Activated CD8-positive, alpha-beta T cell treated with anti-CD3 and anti-CD28 coated beads, Interleukin-2, amount 10 ng/mL, durations not matched to agents 7 days and 5 days (primary cell): ENCODE data around the gene BANP. TPM values are rescaled to one million over a fixed set of nuclear protein-coding genes. Genes with fewer than 3 reads are reported as not detected.
A peak's percentile ranks its signal among the peaks of the same experiment; 100 is the strongest.

Experiments
- ATAC-seq: fragments of 150-1000 bp; cut with Tn5 transposase; one replicate; pipeline ENCODE4 v1.10.0; 2021; ENCODE audit warnings: moderate library complexity
- CTCF ChIA-PET: fragments of 350-600 bp; sonication (Branson Sonifier 250); formaldehyde crosslinking; loops from one replicate; lab custom pipeline; 2021; ENCODE audit warnings: antibody characterized with exemption; lab: Charles Lee
- POLR2A ChIA-PET: fragments of 350-600 bp; sonication (Branson Sonifier 250); formaldehyde crosslinking; loops from one replicate; lab custom pipeline; 2021; ENCODE audit warnings: antibody characterized with exemption; lab: Charles Lee
- DNase-seq: peaks from one replicate; pipeline ENCODE4 v3.0.0-alpha.2; 2020
- H3K27ac Mint-ChIP-seq: one replicate; pipeline ENCODE4 v1.8.0; 2021; ENCODE audit warnings: mild to moderate bottlenecking, mixed read lengths
- H3K27me3 Mint-ChIP-seq: one replicate; pipeline ENCODE4 v1.8.0; 2021; ENCODE audit warnings: low read depth, mixed read lengths
- H3K36me3 Mint-ChIP-seq: one replicate; pipeline ENCODE4 v1.8.0; 2021; ENCODE audit warnings: low read depth, mixed read lengths
- H3K4me1 Mint-ChIP-seq: one replicate; pipeline ENCODE4 v1.8.0; 2021; ENCODE audit warnings: low read depth, mixed read lengths
- H3K4me3 Mint-ChIP-seq: one replicate; pipeline ENCODE4 v1.8.0; 2021; ENCODE audit warnings: mild to moderate bottlenecking, mixed read lengths
- H3K9me3 Mint-ChIP-seq: one replicate; pipeline ENCODE4 v1.8.0; 2022; ENCODE audit warnings: mixed read lengths; ENCODE audit not compliant: insufficient read depth
- total RNA-seq, 2 experiments: library from RNA; stranded (reverse); gene quantifications; one replicate each; pipeline ENCODE4 v1.2.3, GENCODE V29; 2021

The BANP gene
- total RNA-seq, 2 experiments from 2014 or later, result 34.1 to 39.8 TPM

- peaks cover 83% of the 10 kb centered on the region for H3K4me1 Mint-ChIP-seq
- no peaks in the 10 kb centered on the region for H3K9me3 Mint-ChIP-seq
- ChIA-PET CTCF (interaction anchor here (1.2 to 1.5 kb wide), 3 partner anchors 43 to 475 kb away, joined by 3 to 4 read pairs (median 4); no protein-coding TSS in a partner anchor), POLR2A (interaction anchor here (3.9 kb wide), 1 partner anchor 10 kb away, joined by 20 read pairs; the partner anchor contains the start of gene BANP)
- no peak for ATAC-seq
- no peak overlapping the region for H3K4me3 Mint-ChIP-seq
- DNase-seq, result no peak
- H3K36me3 Mint-ChIP-seq, result peaks cover 27% of the 10 kb centered on the region
- no peak overlapping the region for H3K27ac Mint-ChIP-seq
- no peaks in the 10 kb centered on the region for H3K27me3 Mint-ChIP-seq
Observed at GRCh38 chr16:87961623-87962022, 10.4 kb downstream of the BANP start.

GRCh38 chr16:87963400-87963799, 12.2 kb downstream of the BANP start:
- DNase-seq, result peak; percentile 76
- Mint-ChIP-seq H3K4me1 (peaks cover 72% of the 10 kb centered on the region), H3K27me3 (no peaks in the 10 kb centered on the region), H3K36me3 (peaks cover 11% of the 10 kb centered on the region), H3K9me3 (no peaks in the 10 kb centered on the region), H3K27ac (peak overlapping the region; percentile 82), H3K4me3 (no peak overlapping the region)
- ChIA-PET POLR2A (interaction anchor here (1.3 to 3.9 kb wide), 2 partner anchors 9 to 12 kb away, joined by 5 to 20 read pairs; partner anchors contain the start of gene BANP), CTCF (interaction anchor here (0.8 kb wide), 1 partner anchor 474 kb away, joined by 3 read pairs; no protein-coding TSS in a partner anchor)
- ATAC-seq, result peak; percentile 85

GRCh38 chr16:87964049-87964659, 12.9 kb downstream of the BANP start:
- no peaks in the 10 kb centered on the region for H3K9me3 Mint-ChIP-seq
- no peak for DNase-seq
- H3K36me3 Mint-ChIP-seq, result peaks cover 12% of the 10 kb centered on the region
- H3K4me1 Mint-ChIP-seq, result peaks cover 68% of the 10 kb centered on the region
- POLR2A ChIA-PET, result interaction anchor here (1.3 to 3.9 kb wide), 2 partner anchors 10 to 12 kb away, joined by 5 to 20 read pairs; partner anchors contain the start of gene BANP
- H3K4me3 Mint-ChIP-seq, result no peak overlapping the region
- no peaks in the 10 kb centered on the region for H3K27me3 Mint-ChIP-seq
- CTCF ChIA-PET, result interaction anchor here (0.6 kb wide), 1 partner anchor 1891 kb away, joined by 3 read pairs; no protein-coding TSS in a partner anchor
- H3K27ac Mint-ChIP-seq, result peak overlapping the region; percentile 82
- ATAC-seq, result no peak

- Mint-ChIP-seq H3K4me1 (peaks cover 60% of the 10 kb centered on the region), H3K9me3 (no peaks in the 10 kb centered on the region), H3K4me3 (no peak overlapping the region), H3K27me3 (no peaks in the 10 kb centered on the region), H3K36me3 (peaks cover 11% of the 10 kb centered on the region), H3K27ac (peak overlapping the region; percentile 82)
- ATAC-seq (no peak), DNase-seq (no peak)
- ChIA-PET POLR2A (no interaction called here), CTCF (interaction anchor here (1.2 kb wide), 1 partner anchor 11 kb away, joined by 4 read pairs; no protein-coding TSS in a partner anchor)
Observed at GRCh38 chr16:87965417-87965816, 14.2 kb downstream of the BANP start.

- POLR2A ChIA-PET, result interaction anchor here (0.6 to 1.2 kb wide), 2 partner anchors 9 to 101 kb away, joined by 3 to 6 read pairs; no protein-coding TSS in a partner anchor
- H3K36me3 Mint-ChIP-seq, result peaks cover 16% of the 10 kb centered on the region
- H3K4me1 Mint-ChIP-seq, result peaks cover 57% of the 10 kb centered on the region
- ATAC-seq (no peak), DNase-seq (no peak)
- peaks cover 3% of the 10 kb centered on the region for H3K9me3 Mint-ChIP-seq
- CTCF ChIA-PET, result interaction anchor here (1.2 to 1.4 kb wide), 3 partner anchors 9 to 15 kb away, joined by 4 to 7 read pairs (median 4); partner anchors contain the start of gene BANP
- no peak overlapping the region for H3K4me3 Mint-ChIP-seq
- H3K27ac Mint-ChIP-seq, result peak overlapping the region; percentile 74
- no peaks in the 10 kb centered on the region for H3K27me3 Mint-ChIP-seq
Observed at GRCh38 chr16:87966064-87966645, 14.9 kb downstream of the BANP start.

GRCh38 chr16:87966685-87967185, 15.5 kb downstream of the BANP start:
- Mint-ChIP-seq H3K27me3 (no peaks in the 10 kb centered on the region), H3K36me3 (peaks cover 18% of the 10 kb centered on the region), H3K4me3 (peak overlapping the region; percentile 46), H3K4me1 (peaks cover 53% of the 10 kb centered on the region), H3K9me3 (peaks cover 9% of the 10 kb centered on the region), H3K27ac (peak overlapping the region; percentile 72)
- POLR2A ChIA-PET, result interaction anchor here (1.2 kb wide), 1 partner anchor 10 kb away, joined by 6 read pairs; no protein-coding TSS in a partner anchor
- DNase-seq, result no peak
- ATAC-seq, result no peak
- CTCF ChIA-PET, result interaction anchor here (1.2 to 1.4 kb wide), 3 partner anchors 10 to 15 kb away, joined by 4 to 7 read pairs (median 4); partner anchors contain the start of gene BANP

GRCh38 chr16:87968541-87968940, 17.3 kb downstream of the BANP start:
- Mint-ChIP-seq H3K27ac (no peak overlapping the region), H3K36me3 (peaks cover 32% of the 10 kb centered on the region), H3K9me3 (peaks cover 20% of the 10 kb centered on the region), H3K4me3 (no peak overlapping the region), H3K27me3 (no peaks in the 10 kb centered on the region), H3K4me1 (peaks cover 43% of the 10 kb centered on the region)
- ATAC-seq, result no peak
- ChIA-PET CTCF (interaction anchor here (1.6 kb wide), 1 partner anchor 319 kb away, joined by 3 read pairs; no protein-coding TSS in a partner anchor), POLR2A (interaction anchor here (0.7 kb wide), 1 partner anchor 509 kb away, joined by 4 read pairs; no protein-coding TSS in a partner anchor)
- no peak for DNase-seq

- Mint-ChIP-seq H3K9me3 (peaks cover 20% of the 10 kb centered on the region), H3K27me3 (no peaks in the 10 kb centered on the region), H3K36me3 (peaks cover 38% of the 10 kb centered on the region), H3K4me1 (peaks cover 35% of the 10 kb centered on the region), H3K4me3 (no peak overlapping the region), H3K27ac (no peak overlapping the region)
- DNase-seq, result no peak
- no peak for ATAC-seq
- POLR2A ChIA-PET, result no interaction called here
- CTCF ChIA-PET, result interaction anchor here (1.3 kb wide), 1 partner anchor 14 kb away, joined by 5 read pairs; no protein-coding TSS in a partner anchor
Observed at GRCh38 chr16:87970186-87970585, 19.0 kb downstream of the BANP start.

GRCh38 chr16:87971933-87972332, 20.7 kb downstream of the BANP start:
- Mint-ChIP-seq H3K9me3 (peaks cover 20% of the 10 kb centered on the region), H3K4me1 (peaks cover 20% of the 10 kb centered on the region), H3K27ac (no peak overlapping the region), H3K4me3 (no peak overlapping the region), H3K36me3 (peaks cover 49% of the 10 kb centered on the region), H3K27me3 (no peaks in the 10 kb centered on the region)
- DNase-seq, result no peak
- ChIA-PET CTCF (no interaction called here), POLR2A (no interaction called here)
- ATAC-seq, result no peak

- ChIA-PET CTCF (no interaction called here), POLR2A (no interaction called here)
- peaks cover 17% of the 10 kb centered on the region for H3K4me1 Mint-ChIP-seq
- DNase-seq (no peak), ATAC-seq (no peak)
- peaks cover 20% of the 10 kb centered on the region for H3K9me3 Mint-ChIP-seq
- H3K27ac Mint-ChIP-seq, result no peak overlapping the region
- H3K27me3 Mint-ChIP-seq, result no peaks in the 10 kb centered on the region
- peaks cover 53% of the 10 kb centered on the region for H3K36me3 Mint-ChIP-seq
- no peak overlapping the region for H3K4me3 Mint-ChIP-seq
Observed at GRCh38 chr16:87973717-87974116, 22.5 kb downstream of the BANP start.

GRCh38 chr16:87974178-87974577, 22.9 kb downstream of the BANP start:
- CTCF ChIA-PET, result no interaction called here

More at GRCh38 chr16:87974178-87974577, 22.9 kb downstream of the BANP start:
- DNase-seq, result no peak
- Mint-ChIP-seq H3K27me3 (no peaks in the 10 kb centered on the region), H3K36me3 (peaks cover 54% of the 10 kb centered on the region), H3K27ac (no peak overlapping the region), H3K9me3 (peaks cover 20% of the 10 kb centered on the region), H3K4me1 (peaks cover 18% of the 10 kb centered on the region), H3K4me3 (no peak overlapping the region)
- ATAC-seq, result no peak
- POLR2A ChIA-PET, result no interaction called here
